DMS79 treated with DMSO at 0.1 percent for 48 hours (cell line): ENCODE measurements around the gene ACO2.

ENCODE experiments used
- DNase-seq: peaks from one replicate; lab custom pipeline; 2025; lab: John Stamatoyannopoulos, UW

Gene ACO2

DNA sequence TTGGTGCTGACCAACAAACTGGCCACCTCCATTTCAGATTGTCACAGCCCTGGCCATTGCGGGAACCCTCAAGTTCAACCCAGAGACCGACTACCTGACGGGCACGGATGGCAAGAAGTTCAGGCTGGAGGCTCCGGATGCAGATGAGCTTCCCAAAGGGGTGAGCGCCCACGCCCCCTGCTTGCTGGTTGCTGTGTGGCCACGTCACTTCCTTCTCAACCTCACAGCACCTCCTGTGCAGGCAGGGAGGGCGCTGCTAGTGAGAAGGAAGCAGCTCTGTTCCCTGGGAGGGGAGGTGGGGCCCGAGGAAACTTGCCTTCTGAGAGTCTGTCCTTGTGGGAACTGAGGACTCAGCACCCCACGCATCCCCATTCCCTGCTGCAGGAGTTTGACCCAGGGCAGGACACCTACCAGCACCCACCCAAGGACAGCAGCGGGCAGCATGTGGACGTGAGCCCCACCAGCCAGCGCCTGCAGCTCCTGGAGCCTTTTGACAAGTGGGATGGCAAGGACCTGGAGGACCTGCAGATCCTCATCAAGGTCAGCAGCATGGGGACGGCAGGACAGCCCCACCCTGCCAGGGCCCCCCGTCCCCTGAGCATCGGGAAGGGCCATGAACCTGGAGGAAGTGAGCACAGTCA, 56.0 kb downstream of the ACO2 start:
- DNase-seq: no peak

DNA sequence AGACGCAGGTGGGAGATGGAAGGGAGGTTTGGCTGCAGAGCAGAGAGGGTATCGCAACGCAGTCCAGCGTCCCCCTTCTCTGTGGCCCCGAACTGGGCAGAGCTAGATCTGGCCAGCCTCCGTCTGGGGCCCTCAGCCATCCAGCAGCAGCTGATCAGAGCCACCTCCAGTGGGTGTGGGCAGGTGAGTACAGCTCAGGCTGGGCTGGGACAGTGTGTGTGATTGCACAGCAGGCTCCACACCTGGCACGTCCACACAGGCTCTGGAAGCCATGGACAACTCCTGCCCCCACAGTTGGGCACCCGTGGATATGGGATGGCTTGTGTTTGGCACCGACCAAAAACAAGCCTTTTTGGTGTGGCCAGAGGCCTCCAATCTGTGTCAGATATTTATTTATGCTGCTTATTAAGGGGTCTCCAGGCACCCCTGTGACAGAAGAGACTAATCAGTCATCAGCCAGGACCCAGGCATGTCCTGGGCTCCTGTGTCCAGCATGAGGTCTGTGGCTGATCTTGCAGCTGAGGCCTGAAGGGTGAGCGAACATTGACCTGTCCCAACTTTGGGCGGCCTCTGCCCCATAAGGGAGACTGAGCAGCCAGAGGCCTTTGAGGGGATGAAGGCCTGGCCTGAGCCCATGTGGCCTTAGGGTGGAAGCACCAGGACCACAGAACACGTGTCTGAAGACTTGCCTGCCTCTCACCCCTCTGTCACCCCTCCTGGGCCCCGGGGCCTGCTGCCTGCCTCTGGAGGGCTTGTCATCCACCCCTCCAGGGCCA, 56.7 kb downstream of the ACO2 start:
- DNase-seq: no peak

DNA sequence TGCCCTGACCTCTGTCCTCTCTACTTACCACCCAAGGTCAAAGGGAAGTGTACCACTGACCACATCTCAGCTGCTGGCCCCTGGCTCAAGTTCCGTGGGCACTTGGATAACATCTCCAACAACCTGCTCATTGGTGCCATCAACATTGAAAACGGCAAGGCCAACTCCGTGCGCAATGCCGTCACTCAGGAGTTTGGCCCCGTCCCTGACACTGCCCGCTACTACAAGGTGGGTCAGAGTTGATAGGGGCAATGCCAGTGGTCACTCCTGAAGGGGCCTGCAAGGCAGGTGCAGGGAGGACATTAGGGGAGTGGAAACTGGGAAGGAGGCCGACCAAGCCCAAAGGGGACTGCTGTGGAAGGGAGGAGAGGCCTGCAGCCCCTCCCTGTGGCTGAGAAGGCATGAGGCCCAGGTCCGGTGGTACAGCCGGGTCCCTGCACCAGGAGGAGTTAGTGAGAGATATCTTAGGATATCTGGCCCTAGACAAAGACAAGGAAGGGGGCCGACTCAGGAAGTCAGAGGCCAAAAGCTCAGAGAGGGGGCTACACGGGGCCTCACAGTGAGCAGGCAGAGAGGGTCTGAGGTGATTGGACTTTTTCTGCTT, 57.4 kb downstream of the ACO2 start:
- DNase-seq: no peak

DNA sequence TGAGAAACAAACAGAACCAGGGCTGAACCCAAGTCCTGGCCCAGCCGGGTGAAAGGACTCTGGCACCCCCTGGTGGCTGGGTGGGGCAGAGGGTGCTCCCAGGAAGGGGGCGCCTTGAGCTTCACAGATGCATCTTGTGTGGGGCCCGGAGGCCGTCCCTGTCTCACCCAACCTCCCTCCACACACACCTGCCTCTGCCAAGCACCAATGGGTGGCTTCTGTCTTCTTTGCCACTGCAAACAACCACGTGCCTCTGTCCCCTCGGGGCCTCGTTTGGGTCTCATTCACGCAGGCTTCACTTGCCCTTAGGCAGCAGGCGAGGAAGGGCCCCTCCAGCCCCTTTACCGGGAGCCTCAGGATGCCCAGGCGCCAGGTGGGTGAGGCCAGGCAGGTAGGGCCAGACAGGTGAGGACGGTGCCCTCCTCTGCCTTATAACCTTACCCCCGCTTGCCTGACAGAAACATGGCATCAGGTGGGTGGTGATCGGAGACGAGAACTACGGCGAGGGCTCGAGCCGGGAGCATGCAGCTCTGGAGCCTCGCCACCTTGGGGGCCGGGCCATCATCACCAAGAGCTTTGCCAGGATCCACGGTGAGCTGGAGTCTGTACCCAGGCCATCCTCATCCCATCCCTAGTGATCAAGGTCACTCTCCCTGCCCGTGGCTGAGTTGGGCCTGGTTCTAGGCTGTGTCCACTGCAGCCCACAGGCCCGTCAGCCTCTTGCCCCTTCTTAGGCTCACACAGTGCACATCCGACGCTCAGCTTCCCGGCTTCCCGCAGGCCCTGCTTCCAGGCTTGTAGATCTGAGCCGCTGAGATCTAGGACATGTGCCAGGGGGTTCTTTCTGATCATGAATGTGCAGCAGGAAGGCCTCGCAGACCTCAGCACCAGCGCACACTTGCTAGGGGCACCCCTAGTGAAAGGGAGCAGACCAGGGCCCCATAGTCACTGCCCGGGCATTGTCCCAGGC, 58.2 kb downstream of the ACO2 start:
- no peak for DNase-seq

DNA sequence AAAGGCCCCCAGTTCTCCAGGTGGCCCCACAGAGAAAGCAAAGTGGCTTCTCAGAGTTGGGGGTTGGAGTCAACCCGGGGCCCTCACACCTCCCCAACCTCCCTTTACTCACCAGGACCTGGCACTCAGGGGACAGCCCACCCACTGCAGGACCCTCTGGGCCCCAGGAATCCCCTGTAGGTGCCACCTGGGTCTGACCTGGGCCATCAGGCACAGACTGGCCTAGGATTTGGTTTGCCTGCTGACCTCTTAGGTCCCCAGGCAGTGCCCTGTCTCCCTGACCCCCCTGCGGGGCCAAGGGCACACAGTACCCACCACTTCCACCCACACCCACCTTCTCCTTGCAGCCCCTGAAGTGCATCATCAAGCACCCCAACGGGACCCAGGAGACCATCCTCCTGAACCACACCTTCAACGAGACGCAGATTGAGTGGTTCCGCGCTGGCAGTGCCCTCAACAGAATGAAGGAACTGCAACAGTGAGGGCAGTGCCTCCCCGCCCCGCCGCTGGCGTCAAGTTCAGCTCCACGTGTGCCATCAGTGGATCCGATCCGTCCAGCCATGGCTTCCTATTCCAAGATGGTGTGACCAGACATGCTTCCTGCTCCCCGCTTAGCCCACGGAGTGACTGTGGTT, 59.3 kb downstream of the ACO2 start:
- no peak for DNase-seq

DNA sequence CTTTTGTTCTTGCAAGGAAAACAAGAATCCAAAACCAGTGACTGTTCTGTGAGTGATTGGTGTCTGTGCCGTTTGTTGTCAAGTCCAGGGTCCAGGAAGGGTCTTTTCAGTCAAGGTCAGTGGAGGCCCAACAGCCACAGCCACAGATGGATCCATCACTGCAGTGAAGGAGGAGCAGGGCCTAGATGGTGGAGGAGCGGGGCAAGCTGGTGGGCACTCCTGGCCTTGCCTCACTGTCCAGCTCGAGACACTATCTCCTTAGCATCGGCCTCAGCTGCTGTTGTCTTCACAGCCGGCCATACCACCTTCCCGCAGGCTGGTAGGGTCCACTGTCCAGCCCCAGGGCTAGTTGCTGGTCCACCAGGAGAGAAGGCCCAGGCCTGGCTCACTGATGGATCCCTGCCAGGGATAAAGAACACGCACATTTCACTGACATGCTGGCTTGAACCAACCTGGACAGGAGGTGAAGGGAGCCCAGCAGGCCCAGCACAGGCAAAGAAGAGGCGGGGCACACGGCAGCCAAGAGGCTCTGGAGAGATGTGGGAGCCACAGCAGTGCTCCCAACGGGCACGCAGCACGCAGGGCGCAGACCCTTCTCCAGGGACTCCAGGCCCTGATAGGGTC, 60.1 kb downstream of the ACO2 start:
- DNase-seq: no peak

DNA sequence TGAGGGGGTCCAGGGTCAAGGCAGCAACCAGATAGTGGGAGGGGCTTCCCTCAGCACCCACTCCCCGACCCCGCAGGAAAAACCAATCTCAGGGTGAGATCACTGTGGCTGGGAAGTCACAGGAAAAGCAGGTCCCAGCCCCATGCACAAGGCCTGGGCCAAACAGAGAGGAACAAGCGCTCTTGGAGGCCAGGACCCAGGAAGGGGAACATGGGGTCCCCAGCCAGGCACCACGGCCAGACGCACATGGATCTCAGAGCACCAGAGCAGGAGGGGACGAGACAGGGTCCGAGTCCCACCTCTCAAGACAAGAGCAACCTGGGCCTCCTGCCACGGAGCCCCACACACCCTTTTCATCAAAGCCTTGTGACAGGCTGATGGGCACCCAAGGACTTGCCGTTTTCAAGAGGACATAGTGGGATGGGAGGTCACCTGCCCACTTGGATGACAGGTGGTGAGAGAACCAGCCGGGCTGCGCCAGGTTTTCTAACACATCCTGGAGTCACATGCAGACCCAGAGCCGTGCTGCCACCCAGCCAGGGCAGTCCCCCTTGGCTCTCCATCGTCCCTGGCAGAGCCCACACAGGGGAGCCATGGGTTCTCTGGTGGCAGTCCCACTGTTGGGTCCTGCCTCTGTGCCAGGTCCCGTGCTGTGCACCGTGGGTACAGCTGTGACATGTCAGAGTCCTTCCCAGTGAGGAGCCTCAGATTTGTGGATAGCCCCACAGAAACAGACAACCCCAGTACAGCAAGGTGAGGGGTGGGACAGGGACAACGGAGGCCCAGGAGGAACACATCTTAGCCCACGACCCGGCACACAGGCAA, 62.2 kb downstream of the ACO2 start:
- DNase-seq: no peak

DNA sequence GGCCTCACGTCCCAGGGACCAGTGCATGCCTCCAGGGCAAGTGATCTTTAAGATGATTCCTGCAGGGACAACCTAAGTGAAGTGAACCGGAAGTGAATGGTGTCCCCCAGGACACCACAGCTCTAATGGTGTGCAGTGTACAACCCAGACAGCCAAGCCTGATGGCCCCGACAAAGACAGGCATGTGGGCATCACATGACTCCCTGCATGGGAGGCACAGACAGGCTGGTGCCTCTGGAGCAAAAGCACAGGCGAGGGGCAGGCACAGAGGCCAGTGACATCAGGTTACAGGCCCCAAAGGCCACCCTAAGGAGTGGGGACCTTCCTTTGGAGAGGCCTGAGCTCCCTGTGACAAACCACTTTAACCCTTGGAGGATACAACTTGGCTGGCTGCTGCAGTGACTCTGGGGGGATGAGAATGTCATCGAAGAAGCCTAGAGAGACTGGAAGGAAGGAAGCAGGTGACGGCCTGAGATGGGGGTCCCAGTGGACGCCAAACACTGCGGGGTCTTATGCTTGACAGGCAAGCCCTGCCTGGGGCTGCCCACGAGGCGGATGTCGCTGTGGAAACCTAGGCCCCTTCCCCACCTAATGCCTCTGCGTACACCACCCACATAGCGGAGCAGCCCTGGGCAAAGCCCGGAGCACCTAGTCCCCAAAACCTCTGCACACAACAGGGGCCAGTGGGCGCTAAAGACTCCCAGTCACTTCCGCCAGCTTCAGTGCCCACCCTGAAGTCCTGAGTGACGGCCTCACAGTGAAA, 63.0 kb downstream of the ACO2 start:
- DNase-seq: no peak

DNA sequence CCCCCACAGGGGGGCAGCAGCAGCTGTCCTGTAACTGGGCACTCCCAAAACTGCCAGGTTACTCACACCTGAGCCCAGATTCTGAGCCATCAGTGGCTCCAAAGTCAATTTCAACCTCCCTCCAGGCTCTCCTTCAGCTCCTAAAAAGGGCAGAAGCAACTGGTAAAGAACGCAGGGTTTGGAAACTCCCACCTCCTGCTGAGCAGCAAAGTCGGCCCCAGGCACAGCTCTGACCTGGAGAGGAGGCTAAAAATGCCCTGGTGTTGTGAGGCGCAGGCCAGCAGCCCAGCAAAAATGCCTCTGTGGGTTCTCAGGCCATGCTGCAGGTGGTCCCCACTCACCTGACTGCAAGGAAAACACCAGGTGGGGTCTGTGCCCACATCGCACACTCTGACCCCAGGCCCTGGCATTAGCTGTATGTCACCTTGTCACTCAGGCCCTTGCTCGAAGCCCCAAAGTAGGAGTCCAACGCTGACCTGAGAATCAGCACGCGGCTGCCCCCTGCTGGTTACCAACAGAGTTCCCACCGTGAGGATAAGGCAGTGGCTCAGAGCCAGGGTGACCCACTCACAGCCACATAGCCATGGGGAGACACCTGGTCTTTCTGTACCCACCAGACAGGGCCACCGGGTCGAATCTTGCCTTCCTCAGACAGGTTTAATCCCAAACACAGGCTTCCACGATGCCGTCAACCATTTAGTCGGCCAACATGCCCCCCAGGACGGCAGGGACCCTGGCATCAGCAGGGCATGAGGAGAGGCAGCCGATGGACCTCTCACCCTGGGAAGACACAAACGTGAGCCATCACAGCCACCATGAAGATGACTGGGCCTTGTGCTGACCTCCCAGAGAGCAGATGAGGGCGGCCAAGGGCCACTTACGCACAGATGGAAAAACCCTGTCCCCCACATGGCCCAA, 64.2 kb downstream of the ACO2 start:
- DNase-seq: no peak

DNA sequence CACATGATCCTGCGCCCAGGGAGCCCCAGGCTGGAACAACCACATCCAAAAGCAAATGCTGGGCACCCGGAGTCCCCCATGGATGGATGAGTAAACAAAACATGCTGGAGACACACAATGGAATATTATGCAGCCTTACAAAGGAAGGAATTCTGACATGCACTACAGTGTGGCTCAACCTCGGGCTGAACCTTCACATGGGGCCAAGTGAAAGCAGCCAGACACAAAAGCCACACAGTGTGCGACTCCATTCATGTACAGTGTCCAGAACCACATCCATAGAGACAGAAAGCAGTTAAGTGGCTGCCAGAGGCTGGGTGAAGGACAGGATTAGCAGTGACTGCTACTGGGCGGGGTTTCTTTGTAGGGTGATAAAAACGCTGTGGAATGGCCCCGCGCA, 65.3 kb downstream of the ACO2 start:
- DNase-seq: no peak

DNA sequence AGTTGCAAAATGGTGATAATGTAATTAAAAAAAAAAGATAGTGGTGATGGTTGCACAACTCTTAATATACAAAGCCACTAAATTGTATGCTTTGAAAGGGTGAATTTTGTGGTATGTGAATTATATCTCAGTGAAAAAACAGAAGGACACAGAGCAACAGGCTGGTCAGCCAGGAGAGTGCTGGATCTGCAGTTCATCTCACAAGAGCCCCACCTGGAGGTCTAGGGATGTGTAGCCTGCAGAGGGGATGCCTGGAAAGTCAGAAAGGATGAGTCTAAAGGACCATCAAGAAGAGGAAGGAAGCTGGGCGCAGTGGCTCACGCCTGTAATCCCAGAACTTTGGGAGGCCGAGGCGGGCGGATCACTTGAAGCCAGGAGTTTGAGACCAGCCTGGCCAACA, 66.3 kb downstream of the ACO2 start:
- DNase-seq: no peak

DNA sequence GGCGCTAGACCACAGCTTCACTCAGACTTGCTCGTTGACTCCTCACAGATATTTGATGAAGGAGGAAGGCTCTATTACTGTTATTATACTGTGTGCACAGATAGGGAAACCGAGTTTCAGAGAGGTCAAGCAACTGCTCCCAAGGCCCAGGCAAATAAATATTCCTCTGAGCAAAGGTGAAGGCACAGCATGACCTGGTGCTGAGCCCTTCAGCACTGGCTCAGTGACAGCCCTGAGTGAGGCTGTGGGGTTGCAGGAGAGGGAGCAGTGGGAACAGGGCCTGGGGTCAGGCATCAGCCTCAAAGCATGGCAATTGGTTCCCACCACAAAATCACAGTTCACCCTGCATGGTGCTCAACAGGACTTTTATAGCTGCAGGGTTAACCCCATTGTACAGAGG, 68.3 kb downstream of the ACO2 start:
- no peak for DNase-seq

DNA sequence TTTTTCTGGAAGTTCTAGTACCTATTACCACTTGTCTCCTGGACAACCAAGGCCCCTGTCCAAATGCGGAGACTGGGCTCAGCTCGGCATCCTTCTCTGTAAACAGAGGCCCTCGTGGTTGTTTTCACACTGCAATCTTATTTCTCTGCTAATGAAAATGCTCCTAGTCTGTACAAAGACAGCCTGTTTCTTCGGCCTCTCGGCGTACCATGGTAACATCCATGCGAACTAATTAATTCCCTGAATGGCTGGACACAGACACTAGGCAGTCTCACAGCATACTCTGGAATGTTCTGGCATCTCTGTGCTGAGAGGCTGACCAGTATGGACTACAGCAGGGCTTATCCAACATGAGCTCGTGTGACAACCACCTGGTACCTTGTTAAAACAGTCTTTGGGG, 69.7 kb downstream of the ACO2 start:
- no peak for DNase-seq

DNA sequence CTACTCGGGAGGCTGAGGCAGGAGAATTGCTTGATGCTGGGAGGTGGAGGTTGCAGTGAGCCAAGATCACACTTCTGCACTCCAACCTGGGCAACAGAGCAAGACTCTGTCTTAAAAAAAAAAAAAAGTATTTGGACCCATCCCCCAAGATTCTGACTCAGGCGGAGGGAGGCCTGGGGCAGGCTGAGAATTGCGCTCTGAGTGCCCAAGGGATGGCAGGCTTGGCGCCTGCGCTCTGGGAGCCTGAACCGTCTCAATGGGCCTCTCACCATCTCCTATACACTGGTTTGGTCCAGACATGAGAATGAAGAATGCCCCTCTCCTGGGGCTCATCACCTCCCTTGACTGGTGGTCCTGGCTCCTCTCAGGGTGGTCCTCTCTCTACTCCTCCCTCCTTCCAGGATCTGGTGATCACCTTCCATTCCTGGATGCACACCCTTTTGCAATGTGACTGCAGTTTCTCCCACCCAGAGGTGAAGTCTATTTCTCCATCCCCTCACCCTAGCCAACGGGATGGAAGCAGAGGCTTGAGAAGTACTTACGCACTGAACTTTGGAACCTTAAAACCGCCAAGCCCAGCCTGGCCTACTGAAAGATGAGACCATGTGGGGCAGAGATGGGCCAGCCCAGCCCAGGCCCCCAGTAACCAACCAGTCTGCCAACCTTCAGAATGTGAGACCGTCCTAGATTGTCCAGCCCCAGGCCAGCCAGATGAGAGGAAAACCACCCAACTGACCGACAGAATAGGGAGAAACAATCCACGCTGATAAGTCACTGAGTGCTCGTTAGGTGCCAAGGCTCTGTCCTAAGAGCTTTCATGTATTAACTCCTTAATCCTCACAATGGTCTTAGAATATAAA, 70.5 kb downstream of the ACO2 start:
- DNase-seq: no peak

DNA sequence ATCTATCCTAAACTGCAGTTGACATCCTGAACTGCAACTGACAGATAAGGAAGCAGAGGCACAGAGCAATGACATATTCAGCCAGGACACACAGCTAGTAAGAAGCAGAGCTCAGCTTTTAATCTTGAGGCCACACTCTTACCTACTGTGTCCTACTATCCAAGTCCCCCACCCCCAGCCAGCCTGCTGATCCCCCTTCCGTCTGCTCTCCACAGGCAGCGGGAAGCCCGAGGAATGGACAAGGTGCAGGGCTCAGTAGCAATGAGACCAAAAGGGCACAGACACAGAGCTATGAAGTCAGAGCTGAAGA, 71.0 kb downstream of the ACO2 start:
- no peak for DNase-seq

DNA sequence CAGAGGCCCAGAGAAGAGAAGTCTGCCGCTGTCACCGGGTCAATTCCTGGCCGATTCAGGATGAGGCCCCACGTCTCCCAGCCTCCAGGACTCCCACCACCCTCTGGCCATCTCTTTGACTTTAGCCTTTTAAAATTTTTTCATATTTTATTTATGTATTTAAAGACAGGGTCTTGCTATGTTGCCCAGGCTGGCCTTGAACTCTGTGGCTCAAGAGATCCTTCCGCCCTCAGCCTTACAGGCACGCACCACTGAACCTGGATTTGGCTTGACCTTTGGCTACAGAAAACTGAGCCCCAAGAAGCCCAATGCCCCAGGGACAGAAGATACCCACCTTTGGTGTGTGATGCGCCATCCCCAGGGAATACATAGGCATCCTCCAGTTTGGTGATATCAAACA, 71.4 kb downstream of the ACO2 start:
- DNase-seq: no peak

DNA sequence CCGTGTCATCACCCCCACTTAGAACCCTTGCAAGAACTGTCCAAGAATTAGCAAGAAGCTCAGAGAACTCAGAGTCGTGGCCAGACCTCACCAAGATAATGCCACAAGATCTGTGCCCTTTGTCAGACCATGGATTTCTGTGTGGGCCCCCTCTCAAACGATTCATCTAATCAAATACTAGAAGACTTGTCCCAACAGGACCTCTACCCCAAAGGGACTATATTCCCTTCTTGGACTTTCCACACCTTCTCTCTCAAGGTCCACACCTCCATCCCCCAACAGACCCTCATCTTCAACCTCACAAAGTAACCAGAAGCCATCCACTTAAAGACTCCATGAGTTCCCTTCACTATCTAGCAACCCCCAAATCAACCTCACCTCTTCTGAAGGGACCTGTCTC, 72.6 kb downstream of the ACO2 start:
- DNase-seq: no peak

DNA sequence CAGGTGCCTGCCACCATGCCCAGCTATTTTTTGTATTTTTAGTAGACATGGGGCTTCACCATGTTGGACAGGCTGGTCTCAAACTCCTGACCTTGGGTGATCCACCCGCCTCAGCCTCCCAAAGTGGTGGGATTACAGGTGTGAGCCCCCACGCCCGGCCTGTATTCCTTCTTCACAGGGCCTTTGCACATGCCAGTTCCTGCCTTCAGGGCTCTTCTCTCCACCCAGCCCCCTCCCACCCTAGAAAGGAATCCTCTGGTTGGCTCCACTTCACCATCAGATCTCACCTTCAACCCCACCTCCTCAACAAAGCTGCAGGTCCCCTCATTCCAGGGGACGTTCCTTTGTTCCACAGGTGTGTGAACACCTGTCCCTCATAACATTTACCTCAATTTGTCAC, 73.3 kb downstream of the ACO2 start:
- no peak for DNase-seq
